ENCODE results near the gene SORCS1.

Gene SORCS1

GRCh38 chr10:106830471-106830870, 334.0 kb downstream of the SORCS1 start:
- no peak overlapping the region for H3K4me3 ChIP-seq (ENCODE audit: low read depth in 1 of 2, low read length in 2 of 2)
- H3K36me3 ChIP-seq (ENCODE audit: control insufficient read depth in 1 of 2, insufficient read depth in 2 of 2, low read length in 2 of 2), result no peaks in the 10 kb centered on the region
- peaks cover 0 to 10% of the 10 kb centered on the region in 2 donors for H3K4me1 ChIP-seq (ENCODE audit: control insufficient read depth in 1 of 2, insufficient read depth in 2 of 2, low read length in 2 of 2)

GRCh38 chr10:106830006-106830405, 334.5 kb downstream of the SORCS1 start:
- Histone ChIP-seq H3K9me3 (ENCODE audit: control insufficient read depth in 1 of 2, low read length in 2 of 2) (no peaks in the 10 kb centered on the region), H3K27ac (ENCODE audit: low read length) (no peak overlapping the region), H3K36me3 (ENCODE audit: control insufficient read depth in 1 of 2, insufficient read depth in 2 of 2, low read length in 2 of 2) (no peaks in the 10 kb centered on the region), H3K27me3 (ENCODE audit: low read depth, low read length) (no peaks in the 10 kb centered on the region), H3K4me3 (ENCODE audit: low read depth in 1 of 2, low read length in 2 of 2) (no peak overlapping the region), H3K4me1 (ENCODE audit: control insufficient read depth in 1 of 2, insufficient read depth in 2 of 2, low read length in 2 of 2) (peaks cover 0 to 11% of the 10 kb centered on the region in 2 donors)

More at GRCh38 chr10:106830471-106830870, 334.0 kb downstream of the SORCS1 start:
- Histone ChIP-seq H3K27ac (ENCODE audit: low read length) (no peak overlapping the region), H3K9me3 (ENCODE audit: control insufficient read depth in 1 of 2, low read length in 2 of 2) (no peaks in the 10 kb centered on the region), H3K27me3 (ENCODE audit: low read depth, low read length) (no peaks in the 10 kb centered on the region)

GRCh38 chr10:106826716-106827115, 337.8 kb downstream of the SORCS1 start:
- Histone ChIP-seq H3K27me3 (ENCODE audit: low read depth, low read length) (no peaks in the 10 kb centered on the region), H3K36me3 (ENCODE audit: control insufficient read depth in 1 of 2, insufficient read depth in 2 of 2, low read length in 2 of 2) (no peaks in the 10 kb centered on the region), H3K4me1 (ENCODE audit: control insufficient read depth in 1 of 2, insufficient read depth in 2 of 2, low read length in 2 of 2) (peaks cover 0 to 11% of the 10 kb centered on the region in 2 donors), H3K4me3 (ENCODE audit: low read depth in 1 of 2, low read length in 2 of 2) (no peak overlapping the region), H3K9me3 (ENCODE audit: control insufficient read depth in 1 of 2, low read length in 2 of 2) (no peaks in the 10 kb centered on the region), H3K27ac (ENCODE audit: low read length) (no peak overlapping the region)

- no peaks in the 10 kb centered on the region for H3K27me3 ChIP-seq (ENCODE audit: low read depth, low read length)
- no peaks in the 10 kb centered on the region for H3K9me3 ChIP-seq (ENCODE audit: control insufficient read depth in 1 of 2, low read length in 2 of 2)
- H3K36me3 ChIP-seq (ENCODE audit: control insufficient read depth in 1 of 2, insufficient read depth in 2 of 2, low read length in 2 of 2), result no peaks in the 10 kb centered on the region
- no peak overlapping the region for H3K4me3 ChIP-seq (ENCODE audit: low read depth in 1 of 2, low read length in 2 of 2)
- no peak overlapping the region for H3K27ac ChIP-seq (ENCODE audit: low read length)
- H3K4me1 ChIP-seq (ENCODE audit: control insufficient read depth in 1 of 2, insufficient read depth in 2 of 2, low read length in 2 of 2), result peaks cover 0 to 11% of the 10 kb centered on the region in 2 donors
Measured at GRCh38 chr10:106825576-106826364, 338.7 kb downstream of the SORCS1 start.

GRCh38 chr10:106820579-106820978, 343.9 kb downstream of the SORCS1 start:
- Histone ChIP-seq H3K4me1 (ENCODE audit: control insufficient read depth in 1 of 2, insufficient read depth in 2 of 2, low read length in 2 of 2) (peaks cover 0 to 2% of the 10 kb centered on the region in 2 donors), H3K4me3 (ENCODE audit: low read depth in 1 of 2, low read length in 2 of 2) (no peak overlapping the region), H3K27ac (ENCODE audit: low read length) (no peak overlapping the region), H3K36me3 (ENCODE audit: control insufficient read depth in 1 of 2, insufficient read depth in 2 of 2, low read length in 2 of 2) (no peaks in the 10 kb centered on the region), H3K27me3 (ENCODE audit: low read depth, low read length) (no peaks in the 10 kb centered on the region), H3K9me3 (ENCODE audit: control insufficient read depth in 1 of 2, low read length in 2 of 2) (no peaks in the 10 kb centered on the region)

GRCh38 chr10:106819490-106819889, 345.0 kb downstream of the SORCS1 start:
- no peaks in the 10 kb centered on the region for H3K4me1 ChIP-seq (ENCODE audit: control insufficient read depth in 1 of 2, insufficient read depth in 2 of 2, low read length in 2 of 2)
- H3K9me3 ChIP-seq (ENCODE audit: control insufficient read depth in 1 of 2, low read length in 2 of 2), result no peaks in the 10 kb centered on the region
- H3K4me3 ChIP-seq (ENCODE audit: low read depth in 1 of 2, low read length in 2 of 2), result no peak overlapping the region
- H3K36me3 ChIP-seq (ENCODE audit: control insufficient read depth in 1 of 2, insufficient read depth in 2 of 2, low read length in 2 of 2), result no peaks in the 10 kb centered on the region
- H3K27me3 ChIP-seq (ENCODE audit: low read depth, low read length), result no peaks in the 10 kb centered on the region
- no peak overlapping the region for H3K27ac ChIP-seq (ENCODE audit: low read length)

GRCh38 chr10:106816318-106817085, 348.0 kb downstream of the SORCS1 start:
- H3K4me1 ChIP-seq (ENCODE audit: control insufficient read depth in 1 of 2, insufficient read depth in 2 of 2, low read length in 2 of 2), result no peaks in the 10 kb centered on the region
- H3K9me3 ChIP-seq (ENCODE audit: control insufficient read depth in 1 of 2, low read length in 2 of 2), result no peaks in the 10 kb centered on the region
- H3K4me3 ChIP-seq (ENCODE audit: low read depth in 1 of 2, low read length in 2 of 2), result no peak overlapping the region
- H3K36me3 ChIP-seq (ENCODE audit: control insufficient read depth in 1 of 2, insufficient read depth in 2 of 2, low read length in 2 of 2), result no peaks in the 10 kb centered on the region
- no peak overlapping the region for H3K27ac ChIP-seq (ENCODE audit: low read length)
- H3K27me3 ChIP-seq (ENCODE audit: low read depth, low read length), result no peaks in the 10 kb centered on the region

- Histone ChIP-seq H3K27ac (ENCODE audit: low read length) (no peak overlapping the region), H3K9me3 (ENCODE audit: control insufficient read depth in 1 of 2, low read length in 2 of 2) (no peaks in the 10 kb centered on the region), H3K36me3 (ENCODE audit: control insufficient read depth in 1 of 2, insufficient read depth in 2 of 2, low read length in 2 of 2) (no peaks in the 10 kb centered on the region), H3K4me1 (ENCODE audit: control insufficient read depth in 1 of 2, insufficient read depth in 2 of 2, low read length in 2 of 2) (peaks cover 0 to 1% of the 10 kb centered on the region in 2 donors), H3K4me3 (ENCODE audit: low read depth in 1 of 2, low read length in 2 of 2) (no peak overlapping the region), H3K27me3 (ENCODE audit: low read depth, low read length) (no peaks in the 10 kb centered on the region)
Measured at GRCh38 chr10:106815427-106816043, 349.0 kb downstream of the SORCS1 start.

- Histone ChIP-seq H3K36me3 (ENCODE audit: control insufficient read depth in 1 of 2, insufficient read depth in 2 of 2, low read length in 2 of 2) (no peaks in the 10 kb centered on the region), H3K4me1 (ENCODE audit: control insufficient read depth in 1 of 2, insufficient read depth in 2 of 2, low read length in 2 of 2) (peaks cover 3 to 13% of the 10 kb centered on the region in 2 donors), H3K27ac (ENCODE audit: low read length) (no peak overlapping the region), H3K27me3 (ENCODE audit: low read depth, low read length) (no peaks in the 10 kb centered on the region), H3K9me3 (ENCODE audit: control insufficient read depth in 1 of 2, low read length in 2 of 2) (no peaks in the 10 kb centered on the region), H3K4me3 (ENCODE audit: low read depth in 1 of 2, low read length in 2 of 2) (no peak overlapping the region)
Measured at GRCh38 chr10:106804992-106805582, 359.4 kb downstream of the SORCS1 start.

- no peak overlapping the region for H3K27ac ChIP-seq (ENCODE audit: low read length)
Measured at GRCh38 chr10:106802949-106803348, 361.6 kb downstream of the SORCS1 start.

GRCh38 chr10:106799776-106800175, 364.7 kb downstream of the SORCS1 start:
- Histone ChIP-seq H3K27me3 (ENCODE audit: low read depth, low read length) (no peaks in the 10 kb centered on the region), H3K27ac (ENCODE audit: low read length) (no peak overlapping the region), H3K4me1 (ENCODE audit: control insufficient read depth in 1 of 2, insufficient read depth in 2 of 2, low read length in 2 of 2) (no peaks in the 10 kb centered on the region), H3K9me3 (ENCODE audit: control insufficient read depth in 1 of 2, low read length in 2 of 2) (no peaks in the 10 kb centered on the region), H3K36me3 (ENCODE audit: control insufficient read depth in 1 of 2, insufficient read depth in 2 of 2, low read length in 2 of 2) (no peaks in the 10 kb centered on the region), H3K4me3 (ENCODE audit: low read depth in 1 of 2, low read length in 2 of 2) (no peak overlapping the region)

More at GRCh38 chr10:106802949-106803348, 361.6 kb downstream of the SORCS1 start:
- Histone ChIP-seq H3K27me3 (ENCODE audit: low read depth, low read length) (no peaks in the 10 kb centered on the region), H3K9me3 (ENCODE audit: control insufficient read depth in 1 of 2, low read length in 2 of 2) (no peaks in the 10 kb centered on the region), H3K4me1 (ENCODE audit: control insufficient read depth in 1 of 2, insufficient read depth in 2 of 2, low read length in 2 of 2) (peaks cover 3 to 9% of the 10 kb centered on the region in 2 donors), H3K36me3 (ENCODE audit: control insufficient read depth in 1 of 2, insufficient read depth in 2 of 2, low read length in 2 of 2) (no peaks in the 10 kb centered on the region), H3K4me3 (ENCODE audit: low read depth in 1 of 2, low read length in 2 of 2) (no peak overlapping the region)
